Measurements from ENCODE around the gene ACTR3.

GRCh38 chr2:113899166-113899565, 9.3 kb downstream of the ACTR3 start:
- TF ChIP-seq CTCF (conservative IDR thresholded peaks at IDR 0.05; ENCODE audit: low read length) (no peak), EZH2phosphoT487 (IDR thresholded peaks at IDR 0.05; ENCODE audit: borderline replicate concordance) (no peak)

Data from Loucy (cell line).